ENCODE data around the gene MYLK.
"Not testable (repeated sequence)": the region's sequence is repeated elsewhere in the genome, so short reads cannot be mapped to it uniquely, and the experiment has no call there.

The MYLK gene

GRCh38 chr3:123719061-123719756, 164.9 kb downstream of the MYLK start:
- DNase-seq = peak; percentile 62

GRCh38 chr3:123718108-123718507, 166.0 kb downstream of the MYLK start:
- no peak for DNase-seq

GRCh38 chr3:123717451-123717850, 166.7 kb downstream of the MYLK start:
- DNase-seq = peak; percentile 37

GRCh38 chr3:123716411-123716810, 167.7 kb downstream of the MYLK start:
- DNase-seq = no peak

- DNase-seq = no peak
Measured at GRCh38 chr3:123713211-123713610, 170.9 kb downstream of the MYLK start.

- no peak for DNase-seq
Measured at GRCh38 chr3:123712077-123712860, 171.9 kb downstream of the MYLK start.

- DNase-seq = no peak
Measured at GRCh38 chr3:123711356-123711755, 172.8 kb downstream of the MYLK start.

GRCh38 chr3:123708531-123708930, 175.6 kb downstream of the MYLK start:
- DNase-seq = no peak

GRCh38 chr3:123707641-123708040, 176.5 kb downstream of the MYLK start:
- not testable (repeated sequence) for DNase-seq

- DNase-seq = no peak
Measured at GRCh38 chr3:123706871-123707270, 177.3 kb downstream of the MYLK start.

GRCh38 chr3:123705488-123706285, 178.4 kb downstream of the MYLK start:
- no peak for DNase-seq

- DNase-seq = not testable (repeated sequence)
Measured at GRCh38 chr3:123703663-123704062, 180.5 kb downstream of the MYLK start.

GRCh38 chr3:123702720-123703119, 181.4 kb downstream of the MYLK start:
- no peak for DNase-seq

GRCh38 chr3:123702057-123702456, 182.1 kb downstream of the MYLK start:
- DNase-seq = peak; percentile 58

- no peak for DNase-seq
Measured at GRCh38 chr3:123700791-123701722, 183.1 kb downstream of the MYLK start.

GRCh38 chr3:123698813-123699212, 185.3 kb downstream of the MYLK start:
- DNase-seq = no peak

- no peak for DNase-seq
Measured at GRCh38 chr3:123696808-123697207, 187.3 kb downstream of the MYLK start.

- DNase-seq = no peak
Measured at GRCh38 chr3:123695731-123696640, 188.1 kb downstream of the MYLK start.

GRCh38 chr3:123695152-123695551, 189.0 kb downstream of the MYLK start:
- DNase-seq = no peak

GRCh38 chr3:123694366-123695087, 189.6 kb downstream of the MYLK start:
- no peak for DNase-seq

Data from kidney glomerular epithelial cell (primary cell).